ENCODE data around the gene MRPS6.
A peak's percentile ranks its signal among the peaks of the same experiment; 100 is the strongest.

MRPS6 gene

DNA sequence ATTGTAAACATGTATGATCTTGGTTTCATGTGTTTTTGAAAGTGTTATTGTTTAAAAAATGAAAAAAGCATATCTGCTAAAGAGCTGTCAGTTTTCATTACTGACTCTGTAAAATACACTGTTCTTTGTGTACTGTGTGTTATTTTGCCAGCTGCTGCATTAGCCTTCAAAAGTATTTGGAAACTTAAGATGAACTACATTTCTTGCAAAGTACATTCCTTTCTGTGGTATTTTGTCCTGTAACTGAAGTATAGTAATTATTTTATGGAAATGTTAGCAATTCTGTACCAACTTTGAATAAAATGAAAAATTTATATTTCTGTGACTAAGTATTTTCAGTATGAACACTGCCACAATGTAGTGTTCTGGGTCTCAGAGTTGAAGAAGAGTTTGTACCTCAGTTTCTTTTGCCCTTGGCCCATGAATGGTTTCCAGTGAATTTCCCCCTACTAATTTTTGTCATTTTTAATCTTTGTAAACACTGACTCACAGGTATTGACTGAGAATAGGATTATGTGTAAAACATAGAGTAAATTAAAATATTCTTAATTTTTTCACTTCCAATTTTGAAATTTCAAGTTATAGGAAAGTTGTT lies 32.7 kb downstream of the MRPS6 start:
- no peak for DNase-seq

DNA sequence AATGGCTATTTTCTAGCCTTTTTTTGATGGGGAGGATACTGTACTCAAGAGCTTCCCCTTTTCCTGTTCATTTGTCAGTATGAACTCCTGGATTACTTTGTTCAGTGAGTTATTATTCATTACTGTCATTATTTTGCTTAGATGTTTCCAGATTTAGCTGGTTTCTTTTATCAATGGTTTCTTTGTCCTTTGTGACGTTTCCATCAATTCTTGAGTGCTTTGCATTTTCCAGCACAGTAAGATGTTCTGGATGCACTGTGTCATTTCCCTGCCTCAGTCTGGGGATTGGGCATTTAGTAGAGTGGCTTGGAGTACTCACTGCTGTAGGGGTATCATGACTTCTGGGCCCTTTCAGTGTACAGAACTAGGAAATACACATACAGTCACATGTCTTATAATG lies 34.2 kb downstream of the MRPS6 start:
- DNase-seq, result no peak

DNA sequence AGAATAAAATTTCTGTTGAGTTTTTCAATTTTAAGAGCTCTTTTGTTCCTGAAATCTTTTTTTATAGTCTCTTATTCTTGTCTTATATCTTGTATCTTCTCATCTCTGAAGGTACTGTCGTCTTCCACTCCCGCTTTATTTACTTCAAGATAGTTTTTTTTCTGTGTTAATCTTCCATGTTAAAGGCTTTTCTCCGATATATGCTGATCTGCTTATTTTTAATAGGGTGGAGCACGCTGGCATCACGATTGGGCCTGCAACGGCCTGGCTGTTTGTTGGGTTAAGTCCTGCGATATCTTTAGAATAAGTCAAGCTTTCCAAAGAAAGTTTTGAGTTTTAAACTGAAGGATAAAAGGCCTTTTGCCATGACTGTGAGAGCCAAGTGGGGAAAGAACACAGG lies 35.7 kb downstream of the MRPS6 start:
- no peak for DNase-seq

DNA sequence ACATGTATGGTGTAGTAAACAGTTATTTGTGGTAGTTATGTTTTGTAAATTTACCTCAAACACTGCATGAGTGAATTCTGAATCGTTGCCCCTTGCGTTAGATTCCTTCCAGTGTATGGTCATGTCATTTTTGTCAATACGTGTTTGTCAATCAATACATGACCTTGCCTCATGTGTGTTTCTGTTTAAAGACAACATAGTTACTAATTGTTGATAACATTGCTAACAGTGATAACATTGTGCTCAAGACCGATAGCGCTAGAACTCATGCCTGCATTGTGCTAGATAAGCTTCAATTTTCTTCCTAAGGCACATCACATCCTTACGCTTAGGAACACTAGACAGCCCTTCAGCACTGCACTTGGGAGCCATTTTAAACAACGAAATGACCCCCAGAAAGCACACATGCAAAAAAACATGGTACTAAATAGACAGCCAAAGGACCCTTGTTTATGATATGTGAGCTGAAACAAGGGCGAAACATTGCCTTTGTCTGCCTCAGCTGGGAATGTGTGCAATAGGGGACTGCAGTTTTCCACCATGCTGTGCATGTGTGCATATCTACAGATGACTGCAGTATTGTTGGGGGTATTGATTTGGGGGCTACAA lies 37.3 kb downstream of the MRPS6 start:
- DNase-seq, result no peak

DNA sequence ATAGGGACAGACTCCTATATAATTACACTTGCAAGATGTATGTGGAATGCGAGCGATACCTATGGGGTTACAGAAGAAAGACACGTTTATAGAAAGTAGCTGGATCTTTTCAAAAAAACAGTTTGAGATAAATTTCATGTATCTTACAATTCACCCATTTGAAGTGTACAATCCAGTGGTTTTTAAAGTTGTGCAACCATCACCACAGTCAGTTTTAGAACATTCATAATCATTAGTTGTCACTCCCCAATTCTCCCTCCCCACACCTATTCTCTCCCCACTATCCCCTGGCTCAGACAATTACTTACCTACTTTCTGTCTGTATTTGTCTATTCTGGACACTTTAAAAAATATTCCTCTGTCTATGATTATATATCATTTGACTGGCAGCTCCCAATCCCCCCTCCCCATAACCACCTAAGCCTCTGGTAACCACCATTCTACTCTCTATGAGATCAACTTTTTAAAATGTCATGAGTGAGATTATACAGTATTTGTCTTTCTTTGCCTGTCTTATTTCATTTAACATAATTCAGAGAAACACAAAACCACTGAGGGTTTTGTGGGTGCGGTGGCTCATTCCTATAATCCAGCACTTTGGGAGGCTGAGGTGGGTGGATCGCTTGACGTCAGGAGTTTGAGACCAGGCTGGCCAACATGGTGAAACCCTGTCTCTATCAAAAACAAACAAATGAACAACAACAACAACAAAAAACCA lies 39.1 kb downstream of the MRPS6 start:
- no peak for DNase-seq

DNA sequence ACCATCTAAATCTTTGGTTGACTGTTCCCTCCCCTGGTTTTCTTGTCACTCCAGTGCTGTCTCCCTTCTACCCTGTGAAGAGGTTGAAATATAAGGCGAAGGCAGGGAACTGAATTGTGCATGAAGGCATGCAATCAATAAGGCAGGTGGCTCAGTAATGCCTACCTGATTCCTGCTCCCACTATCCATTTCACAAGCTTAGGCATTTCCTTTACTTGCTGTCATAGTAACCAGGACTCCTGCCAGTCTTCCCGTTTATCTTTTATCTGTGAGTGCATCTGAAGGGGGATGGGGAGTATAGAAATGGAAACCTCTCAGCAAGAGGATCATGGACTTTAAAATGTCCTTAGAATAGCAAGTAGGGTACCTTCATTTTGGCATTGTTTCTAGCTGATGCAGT lies 40.5 kb downstream of the MRPS6 start:
- no peak for DNase-seq

DNA sequence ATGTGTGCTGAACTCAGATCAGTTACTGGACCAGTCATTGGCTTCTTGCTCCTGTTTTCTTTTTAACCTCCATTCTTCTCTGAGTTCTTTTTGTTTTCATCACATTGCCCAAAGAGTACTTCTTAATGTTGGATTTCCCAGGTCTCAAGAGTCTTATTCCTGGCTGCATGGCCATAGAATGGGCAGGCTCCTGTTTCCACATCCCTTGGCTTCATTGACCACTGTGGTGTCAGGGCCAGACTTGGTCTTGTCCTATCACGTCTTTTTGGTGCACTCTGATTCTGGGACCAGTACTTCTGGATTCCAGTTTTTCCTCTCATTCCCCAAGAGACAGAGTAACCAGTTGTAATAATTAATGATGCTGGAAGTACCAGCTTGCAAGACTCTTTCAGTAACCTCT lies 41.8 kb downstream of the MRPS6 start:
- DNase-seq, result no peak

DNA sequence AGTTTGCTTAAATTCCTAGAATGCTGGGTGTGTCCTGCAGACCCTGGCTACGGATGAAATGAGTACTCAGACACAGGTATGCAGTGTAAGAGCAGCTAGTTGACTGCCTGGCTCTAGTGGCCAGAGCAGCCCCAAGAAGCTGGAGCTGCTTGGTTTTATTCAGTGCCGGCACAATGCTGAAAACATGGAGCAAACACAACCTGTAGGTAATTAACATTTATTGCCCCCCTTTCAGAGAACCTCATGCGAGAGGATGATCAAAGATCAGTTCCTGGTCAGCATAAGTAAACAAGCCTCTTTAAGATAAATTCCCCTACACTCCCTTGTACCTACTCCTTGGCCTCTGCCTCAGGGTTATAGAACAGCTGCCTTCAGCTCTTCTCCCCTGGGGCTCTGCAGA lies 43.2 kb downstream of the MRPS6 start:
- no peak for DNase-seq

DNA sequence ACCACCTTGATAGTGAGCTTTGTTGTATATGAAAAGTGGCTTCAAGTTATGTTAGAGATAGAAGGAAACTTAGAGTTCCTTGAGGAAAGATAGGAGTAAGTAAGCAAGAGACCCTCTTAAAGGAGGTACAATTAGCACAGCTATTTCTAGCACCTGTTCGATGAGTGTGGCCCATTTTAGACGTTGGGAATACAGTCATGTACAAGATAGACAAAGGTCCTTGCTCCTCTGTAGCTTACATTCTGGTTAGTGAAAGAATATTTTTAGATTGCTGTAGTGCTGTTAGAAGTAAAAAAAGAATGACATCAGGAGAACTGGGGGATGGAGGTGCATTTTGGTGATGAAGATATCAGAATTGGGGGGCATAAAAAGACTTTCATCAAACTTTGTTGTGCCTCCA lies 47.5 kb downstream of the MRPS6 start:
- no peak for DNase-seq

DNA sequence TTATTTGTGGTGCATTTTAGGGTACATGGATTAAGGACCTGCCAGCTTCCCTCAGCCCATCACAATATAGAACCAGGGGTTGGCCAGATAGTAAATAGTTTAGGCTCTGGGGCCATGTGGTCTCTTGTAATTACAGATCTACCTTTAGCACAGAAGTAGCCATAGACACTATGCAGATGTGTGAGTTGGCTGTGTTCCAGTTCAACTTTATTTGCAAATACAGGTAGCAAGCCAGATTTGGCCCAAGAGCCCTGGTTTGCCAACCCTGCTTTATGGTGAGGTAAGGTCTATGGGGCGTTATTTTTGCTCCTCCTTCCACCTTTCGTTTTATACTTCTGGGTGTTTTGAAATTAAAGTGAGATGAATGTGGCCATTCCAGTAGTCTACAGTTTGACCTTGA lies 48.7 kb downstream of the MRPS6 start:
- DNase-seq, result no peak

DNA sequence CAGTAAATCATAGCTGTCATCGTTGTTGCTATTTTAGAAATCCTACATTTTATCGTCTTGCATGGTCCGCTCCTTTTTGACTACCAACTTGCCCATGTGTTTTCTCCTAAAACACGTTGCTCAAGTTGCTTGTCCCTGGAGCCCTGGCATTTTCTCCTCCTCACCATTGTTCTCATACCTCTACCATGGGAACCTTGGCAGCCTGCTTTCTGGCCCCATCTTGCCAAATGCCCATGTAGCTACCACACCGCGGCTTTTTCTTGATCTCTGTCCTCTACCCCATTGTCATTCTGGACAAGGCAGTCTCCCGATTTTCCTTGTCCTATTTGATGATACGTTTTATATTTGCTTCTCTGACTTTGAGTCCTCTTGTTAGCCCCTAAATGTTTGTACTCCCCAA lies 50.2 kb downstream of the MRPS6 start:
- DNase-seq, result no peak

DNA sequence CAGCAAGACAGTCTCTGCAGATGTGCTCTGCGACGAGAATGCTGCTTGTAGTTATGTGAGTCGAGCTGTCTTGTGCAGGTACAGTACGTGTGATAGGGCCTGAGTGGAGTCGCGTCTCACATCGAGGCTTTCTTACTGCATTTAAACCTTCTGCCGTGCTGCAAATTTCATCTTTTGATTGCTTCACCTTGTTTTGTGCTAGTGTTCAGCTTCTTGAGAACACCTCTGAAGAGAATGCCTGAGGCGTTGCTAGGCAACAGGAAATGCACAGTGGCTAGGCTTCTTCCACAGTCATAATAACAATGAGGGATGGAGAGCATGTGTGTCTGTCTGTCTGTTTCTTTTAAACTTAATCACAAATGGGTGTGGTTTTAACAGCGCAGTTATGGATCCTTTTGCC lies 52.9 kb downstream of the MRPS6 start:
- DNase-seq, result peak; percentile 18

DNA sequence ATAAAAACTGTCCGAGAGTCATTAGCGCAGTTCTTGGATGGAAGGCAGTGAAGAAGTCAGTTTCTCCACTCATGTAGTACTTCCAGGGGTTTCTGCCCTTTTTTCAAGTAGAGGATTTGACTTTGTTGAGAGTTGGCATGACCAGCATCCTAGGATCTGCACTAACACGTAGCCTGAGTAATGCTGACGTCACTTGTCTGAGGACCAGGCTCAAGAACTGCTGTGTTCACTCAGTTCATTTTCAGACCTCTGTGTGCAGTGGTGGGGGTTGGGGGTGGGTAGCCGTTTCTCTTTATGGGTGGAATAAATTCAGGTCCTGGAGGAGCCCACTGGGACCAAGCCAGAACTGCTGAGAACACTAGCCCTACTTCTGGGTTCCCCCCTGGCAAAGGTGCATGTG lies 53.3 kb downstream of the MRPS6 start:
- DNase-seq, result peak; percentile 41

DNA sequence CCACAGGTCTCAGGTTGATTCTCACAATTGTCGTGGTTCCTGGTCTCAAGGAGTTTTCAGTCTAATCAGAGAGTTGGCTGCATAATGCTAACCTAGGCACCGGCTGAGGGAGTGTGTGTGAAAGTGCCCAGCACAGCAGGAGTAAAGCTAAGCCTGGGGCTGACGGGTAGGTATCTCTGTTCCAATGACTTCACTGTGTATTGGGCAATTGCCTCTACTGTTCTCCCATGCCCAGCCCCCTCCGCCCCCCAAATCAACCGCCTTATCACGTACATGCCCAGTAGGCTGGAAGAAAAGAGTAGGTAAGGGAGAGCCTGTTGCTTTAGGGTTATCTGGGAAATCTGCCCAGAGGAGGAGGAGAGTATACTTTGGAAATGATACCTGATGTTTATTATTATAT lies 54.7 kb downstream of the MRPS6 start:
- no peak for DNase-seq

DNA sequence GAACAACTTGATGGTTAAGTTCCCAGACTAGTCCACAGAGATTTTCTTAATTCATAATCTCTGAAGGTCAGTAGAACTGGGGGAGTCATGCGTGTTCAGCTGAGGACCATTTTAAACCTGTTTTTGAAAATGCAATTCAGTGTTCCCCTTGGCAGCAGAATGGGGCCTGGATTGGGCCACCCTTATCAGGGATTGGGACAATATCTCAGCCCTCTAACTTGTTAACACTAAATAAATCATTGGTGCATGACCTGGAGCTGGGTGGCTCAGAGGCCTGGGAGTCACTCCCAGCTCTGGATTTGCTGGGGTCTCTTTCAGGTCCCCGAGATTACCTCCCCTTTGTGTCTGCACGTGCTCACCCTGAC lies 55.3 kb downstream of the MRPS6 start:
- DNase-seq, result no peak

DNA sequence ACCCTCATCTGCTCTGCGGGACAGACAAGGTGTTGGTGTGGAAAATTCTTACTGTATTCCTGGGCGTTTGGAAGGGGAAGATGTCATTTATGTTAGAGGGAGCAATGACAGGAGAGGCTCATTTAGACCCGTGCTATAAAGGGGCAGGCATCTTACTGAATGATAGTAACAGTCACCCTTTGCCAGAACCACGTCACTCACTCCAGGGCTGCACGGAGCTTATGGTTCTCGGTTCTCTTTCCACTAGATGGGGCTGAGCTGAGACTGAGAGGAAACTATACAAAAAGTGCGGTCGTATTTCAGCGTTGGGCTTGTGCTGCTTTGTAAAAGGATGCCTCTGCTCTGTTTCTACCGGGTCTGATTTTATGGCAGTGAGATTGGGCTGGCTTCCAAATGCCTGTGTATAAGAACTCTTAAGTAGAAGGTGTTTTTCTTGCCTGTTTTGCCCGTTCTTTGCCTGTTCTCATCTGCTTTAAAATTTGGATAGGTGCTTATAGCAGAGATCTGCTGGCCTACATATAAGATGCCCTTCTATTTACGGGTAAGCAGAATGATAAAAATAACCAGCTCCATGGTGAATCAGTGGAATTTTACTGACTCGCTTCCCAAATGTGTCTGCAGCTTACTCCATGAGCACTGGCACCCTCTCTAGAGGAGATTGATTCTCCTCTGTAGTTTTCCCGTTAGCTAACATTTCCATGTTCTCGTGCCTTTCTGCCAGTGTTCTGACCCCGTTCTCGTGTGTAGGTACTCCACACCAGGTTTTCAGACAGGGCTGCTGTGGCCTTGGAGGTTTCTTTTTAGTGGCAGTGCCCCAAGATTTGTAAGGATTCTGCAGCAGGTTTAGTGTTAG lies 55.9 kb downstream of the MRPS6 start:
- DNase-seq, result peak; percentile 78

DNA sequence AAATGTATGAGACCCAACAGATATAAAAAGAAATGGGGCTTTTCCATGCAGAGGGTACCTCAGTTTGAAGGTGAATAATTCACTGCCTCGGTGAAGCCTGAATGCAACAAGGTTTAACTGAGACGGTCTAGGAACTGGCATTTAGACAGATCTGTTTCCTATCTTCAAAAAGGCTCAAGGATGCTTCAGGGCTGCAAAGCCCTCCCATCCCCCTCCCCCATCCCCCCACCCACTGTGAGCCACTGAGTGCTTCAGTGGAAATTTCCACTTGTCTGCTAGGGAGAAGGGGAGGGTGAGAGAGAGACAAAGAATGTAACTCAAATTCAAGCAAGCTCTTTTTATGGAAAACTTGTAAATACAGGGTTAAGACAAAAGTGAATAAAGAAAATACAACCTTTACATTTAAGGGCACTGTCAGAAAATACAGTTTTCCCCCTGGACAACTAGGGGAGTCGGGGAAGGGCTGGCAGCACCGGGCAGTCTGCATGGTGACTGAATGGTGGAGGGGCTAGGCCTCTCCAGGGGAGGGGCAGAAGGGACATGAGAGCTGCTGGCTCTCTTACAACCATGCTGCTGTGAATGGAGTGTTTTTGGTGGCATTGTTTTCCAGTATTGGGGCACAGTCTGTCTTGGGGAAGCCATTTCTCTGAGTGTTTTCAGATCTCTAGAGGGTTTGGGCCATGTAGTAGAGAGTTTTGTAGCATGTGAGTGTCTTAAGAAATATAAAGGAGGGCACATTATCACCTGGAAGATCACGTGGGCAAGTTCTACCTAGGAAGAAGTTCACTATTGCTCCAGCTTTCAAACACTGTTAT lies 56.7 kb downstream of the MRPS6 start:
- DNase-seq, result peak; percentile 12

DNA sequence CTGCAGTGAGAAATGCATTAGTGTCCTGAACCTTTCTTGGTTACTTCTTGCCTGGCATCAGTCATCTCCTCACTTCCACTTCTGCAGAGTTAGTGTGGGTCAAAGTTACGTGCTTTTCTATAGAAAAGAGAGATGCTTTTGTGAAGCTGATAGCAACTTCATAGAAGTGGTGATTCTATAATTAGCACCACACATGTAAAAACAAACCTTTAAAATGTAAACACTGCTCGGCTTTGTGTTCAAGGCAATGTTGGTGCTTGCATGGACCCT lies 57.3 kb downstream of the MRPS6 start:
- DNase-seq, result no peak

DNA sequence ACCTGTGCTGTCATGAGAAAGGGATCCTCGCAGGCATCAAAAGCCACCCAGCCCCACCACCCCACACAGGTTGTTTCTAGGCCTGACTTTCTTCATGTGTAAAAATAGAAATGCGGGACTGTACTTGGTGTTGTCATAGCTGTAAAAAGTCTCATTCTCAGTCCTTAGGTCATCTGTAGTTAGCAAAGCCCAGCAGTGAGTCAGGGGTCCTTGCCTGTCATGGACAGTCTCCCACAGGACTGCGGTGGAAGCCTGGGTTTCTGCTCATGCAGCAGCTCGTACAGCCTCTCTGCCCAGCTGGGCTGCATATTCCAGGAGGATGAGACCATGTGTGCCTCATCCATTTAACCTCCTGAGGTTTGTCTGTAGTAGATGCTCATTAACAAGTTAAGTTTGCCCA lies 58.2 kb downstream of the MRPS6 start:
- no peak for DNase-seq

DNA sequence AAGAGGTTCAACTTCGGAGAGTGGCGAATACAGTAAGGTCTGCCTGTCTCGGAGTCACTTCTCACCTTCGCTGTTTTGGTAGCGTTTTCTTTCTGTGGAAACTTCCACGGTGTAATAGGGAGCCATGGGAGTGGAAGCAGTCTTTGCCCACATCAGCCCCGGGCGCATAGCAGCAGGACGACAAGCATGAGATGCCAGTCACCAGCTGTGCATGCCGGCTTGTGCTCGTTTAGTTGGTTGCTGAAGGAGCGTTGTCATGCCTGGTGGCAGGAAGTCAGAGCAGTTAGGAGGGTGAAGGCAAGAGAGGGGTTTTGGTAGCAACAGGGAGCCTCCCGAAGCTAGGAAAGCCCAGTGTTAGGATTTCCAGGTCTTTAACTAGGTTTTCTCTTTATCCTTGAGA lies 58.8 kb downstream of the MRPS6 start:
- DNase-seq, result no peak

DNA sequence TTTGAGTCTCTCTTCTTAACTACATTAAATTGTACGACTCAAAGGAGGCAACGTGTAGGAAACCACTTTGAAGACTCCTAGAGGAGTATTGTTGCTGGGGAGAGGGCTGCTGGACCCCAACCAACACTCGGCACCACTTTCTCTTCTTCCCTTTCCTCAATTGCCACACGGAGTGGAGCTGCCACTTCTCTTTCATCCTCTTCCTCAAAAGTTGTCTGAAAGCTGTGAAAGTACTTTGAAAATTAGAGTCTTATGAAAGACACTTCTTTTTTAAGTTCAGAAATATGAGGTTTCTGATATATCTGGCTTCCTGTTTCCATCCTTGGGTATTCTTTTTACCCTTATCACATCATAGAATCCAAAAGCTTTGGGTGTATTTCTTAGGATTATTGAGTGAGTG lies 59.5 kb downstream of the MRPS6 start:
- DNase-seq, result no peak

DNA sequence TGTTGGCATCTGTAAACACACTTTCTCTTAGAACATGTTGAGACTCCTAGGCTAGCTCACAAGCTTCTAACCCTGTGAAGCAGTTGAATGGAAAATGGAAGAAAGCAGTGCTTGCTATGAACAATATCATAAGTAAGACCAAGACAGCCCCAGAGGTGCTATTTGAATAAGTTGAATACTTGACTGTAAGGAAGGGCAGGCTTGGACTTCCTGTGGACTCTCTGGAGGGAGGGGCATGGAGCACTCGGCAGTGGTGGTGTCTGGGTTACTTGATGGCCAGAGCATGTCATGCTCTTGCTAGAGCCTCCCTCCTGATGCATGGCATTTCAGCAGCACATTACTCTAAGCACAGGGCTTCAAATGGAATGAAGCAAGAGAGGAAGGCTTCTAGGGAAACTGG lies 60.0 kb downstream of the MRPS6 start:
- DNase-seq, result no peak

DNA sequence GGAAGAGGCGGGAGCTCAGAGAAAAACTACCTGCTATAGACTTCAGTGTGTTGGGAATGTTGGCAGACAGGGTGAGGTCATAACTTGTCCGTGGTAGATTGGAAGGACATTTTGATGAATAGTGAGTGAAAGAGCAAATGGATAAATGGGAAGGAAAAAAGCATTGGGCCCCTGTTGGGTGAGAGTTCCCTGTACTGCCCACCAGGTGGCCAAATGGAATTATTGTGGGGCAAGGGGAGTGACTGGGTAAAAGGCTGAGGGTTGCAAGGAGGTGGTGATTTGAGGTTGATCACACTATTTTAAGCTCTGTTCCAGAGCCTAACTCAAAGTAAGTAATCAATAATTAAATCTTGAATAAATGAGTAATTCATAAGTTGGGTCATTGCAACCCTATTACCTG lies 60.4 kb downstream of the MRPS6 start:
- no peak for DNase-seq
